K562 treated with DMSO at 1 percent for 48 hours (cell line): ENCODE measurements around the gene CDK5R2. TPM values are rescaled to one million over a fixed set of nuclear protein-coding genes. Genes with fewer than 3 reads are reported as not detected.

ENCODE experiments used
- total RNA-seq: library from RNA; unstranded; fragments of 300-600 nt; gene quantifications from 2 replicates; pipeline ENCODE4 v1.2.3, GENCODE V29; 2022; ENCODE audit warnings: low replicate concordance; ENCODE audit errors: extremely low read depth

The CDK5R2 gene
- not detected in 2 replicates for total RNA-seq

GRCh38 chr2:218959141-218959731, at the start of gene CDK5R2:
Gene CDK5R2, plus strand, starts transcription at chr2:218959666. Its CDS starts 155 bp downstream, at chr2:218959821.

GRCh38 chr2:218985021-218985324, 25.5 kb downstream of the CDK5R2 start, which contains the start of gene FEV:
Gene FEV, minus strand, starts transcription at chr2:218985184. Its CDS starts 109 bp downstream, at chr2:218985075.

GRCh38 chr2:218993345-218994315, 34.2 kb downstream of the CDK5R2 start, which contains the start of gene CRYBA2:
Gene CRYBA2, minus strand, starts transcription at chr2:218993422. Its CDS starts 246 bp downstream, at chr2:218993176.

Other genes with a start within 250 kb of the CDK5R2 start
- not detected in 2 replicates for gene TTLL4, start 248.8 kb upstream of the CDK5R2 start, total RNA-seq
- not detected in 2 replicates for gene CYP27A1, start 177.5 kb upstream of the CDK5R2 start, total RNA-seq
- not detected in 2 replicates for gene PRKAG3, start 127.9 kb upstream of the CDK5R2 start, total RNA-seq
- gene WNT6, start 99.9 kb upstream of the CDK5R2 start, total RNA-seq: not detected in 2 replicates
- gene WNT10A, start 78.8 kb upstream of the CDK5R2 start, total RNA-seq: not detected in 2 replicates
- not detected in 2 replicates for gene FEV, start 25.5 kb downstream of the CDK5R2 start, total RNA-seq
- gene CRYBA2, start 33.8 kb downstream of the CDK5R2 start, total RNA-seq: not detected in 2 replicates
- not detected in 2 replicates for gene CFAP65, start 81.8 kb downstream of the CDK5R2 start, total RNA-seq
- gene IHH, start 101.3 kb downstream of the CDK5R2 start, total RNA-seq: not detected in 2 replicates
- not detected in 2 replicates for gene NHEJ1, start 201.1 kb downstream of the CDK5R2 start, total RNA-seq
- gene SLC23A3, start 210.4 kb downstream of the CDK5R2 start, total RNA-seq: not detected in 2 replicates
- gene CNPPD1, start 217.3 kb downstream of the CDK5R2 start, total RNA-seq: not detected in 2 replicates
- gene RETREG2, start 218.6 kb downstream of the CDK5R2 start, total RNA-seq: not detected in 2 replicates
- gene ZFAND2B, start 247.1 kb downstream of the CDK5R2 start, total RNA-seq: not detected in 2 replicates